OCI-LY3 (cell line): ENCODE measurements around the gene MAPK8.

Experiments
- CTCF ChIP-seq: fragments of 200-600, 300-600 bp; sonication (generic); IDR thresholded peaks from 2 replicates; pipeline ENCODE4 v1.5.1; 2014; ENCODE audit warnings: antibody characterized with exemption, low read length, low read depth
- EZH2phosphoT487 ChIP-seq: fragments of 200-600 bp; shearing (Covaris generic); IDR thresholded peaks from 2 replicates; pipeline ENCODE4 v1.6.1; 2018; ENCODE audit warnings: antibody characterized with exemption, mixed run types, low read depth

- TF ChIP-seq CTCF = peak; percentile 28
- TF ChIP-seq EZH2phosphoT487 = no peak
Observed at GRCh38 chr10:48444266-48444665, 137.8 kb downstream of the MAPK8 start.
